Rectal smooth muscle tissue (tissue), 1 donor: ENCODE results near the gene ACYP2.

Experiments used
- H3K27ac ChIP-seq: one replicate; pipeline ENCODE4 v1.7.0; 2013; ENCODE audit warnings: low read depth, low read length, inconsistent platforms
- H3K27me3 ChIP-seq: one replicate; pipeline ENCODE4 v1.7.0; 2013; ENCODE audit warnings: low read length; ENCODE audit not compliant: control insufficient read depth, insufficient read depth
- H3K36me3 ChIP-seq: one replicate; pipeline ENCODE4 v1.7.0; 2013; ENCODE audit warnings: low read length; ENCODE audit not compliant: control insufficient read depth, insufficient read depth
- H3K4me1 ChIP-seq: one replicate; pipeline ENCODE4 v1.7.0; 2013; ENCODE audit warnings: low read length; ENCODE audit not compliant: control insufficient read depth, insufficient read depth
- H3K4me3 ChIP-seq: one replicate; pipeline ENCODE4 v1.7.0; 2013; ENCODE audit warnings: low read length
- H3K9ac ChIP-seq: one replicate; pipeline ENCODE4 v1.7.0; 2013; ENCODE audit warnings: low read length

Gene ACYP2

GRCh38 chr2:54185105-54185504, 69.7 kb downstream of the ACYP2 start:
- no peak overlapping the region for H3K4me3 ChIP-seq
- no peaks in the 10 kb centered on the region for H3K27me3 ChIP-seq
- H3K27ac ChIP-seq: no peak overlapping the region
- no peaks in the 10 kb centered on the region for H3K36me3 ChIP-seq
- H3K4me1 ChIP-seq: no peaks in the 10 kb centered on the region
- no peak overlapping the region for H3K9ac ChIP-seq

- Histone ChIP-seq H3K4me1 (no peaks in the 10 kb centered on the region), H3K27me3 (no peaks in the 10 kb centered on the region), H3K4me3 (no peak overlapping the region), H3K9ac (no peak overlapping the region), H3K36me3 (no peaks in the 10 kb centered on the region), H3K27ac (no peak overlapping the region)
These were observed 71.9 kb downstream of the ACYP2 start for GRCh38 chr2:54187331-54187730.

DNA sequence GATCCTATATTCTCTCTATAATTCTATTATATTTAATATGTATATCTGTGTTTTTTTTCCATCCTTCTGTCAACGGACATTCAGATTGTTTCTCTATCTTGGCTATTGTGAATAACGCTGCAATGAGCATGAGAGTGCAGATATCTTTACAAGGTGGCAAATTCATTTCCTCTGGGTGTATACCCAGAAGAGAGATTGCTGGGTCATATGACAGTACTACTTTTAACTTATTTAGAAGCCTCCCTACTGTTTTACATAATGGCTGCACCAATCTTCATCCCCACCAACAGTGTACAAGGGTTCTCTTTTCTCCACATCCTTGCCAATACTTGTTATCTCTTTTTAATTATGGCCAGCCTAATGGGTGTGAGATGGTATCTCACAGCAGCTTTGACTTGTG, 74.1 kb downstream of the ACYP2 start:
- Histone ChIP-seq H3K9ac (no peak overlapping the region), H3K36me3 (no peaks in the 10 kb centered on the region), H3K4me3 (no peak overlapping the region), H3K27me3 (no peaks in the 10 kb centered on the region), H3K27ac (no peak overlapping the region), H3K4me1 (no peaks in the 10 kb centered on the region)

GRCh38 chr2:54191361-54192135, 76.1 kb downstream of the ACYP2 start:
- no peaks in the 10 kb centered on the region for H3K36me3 ChIP-seq

DNA sequence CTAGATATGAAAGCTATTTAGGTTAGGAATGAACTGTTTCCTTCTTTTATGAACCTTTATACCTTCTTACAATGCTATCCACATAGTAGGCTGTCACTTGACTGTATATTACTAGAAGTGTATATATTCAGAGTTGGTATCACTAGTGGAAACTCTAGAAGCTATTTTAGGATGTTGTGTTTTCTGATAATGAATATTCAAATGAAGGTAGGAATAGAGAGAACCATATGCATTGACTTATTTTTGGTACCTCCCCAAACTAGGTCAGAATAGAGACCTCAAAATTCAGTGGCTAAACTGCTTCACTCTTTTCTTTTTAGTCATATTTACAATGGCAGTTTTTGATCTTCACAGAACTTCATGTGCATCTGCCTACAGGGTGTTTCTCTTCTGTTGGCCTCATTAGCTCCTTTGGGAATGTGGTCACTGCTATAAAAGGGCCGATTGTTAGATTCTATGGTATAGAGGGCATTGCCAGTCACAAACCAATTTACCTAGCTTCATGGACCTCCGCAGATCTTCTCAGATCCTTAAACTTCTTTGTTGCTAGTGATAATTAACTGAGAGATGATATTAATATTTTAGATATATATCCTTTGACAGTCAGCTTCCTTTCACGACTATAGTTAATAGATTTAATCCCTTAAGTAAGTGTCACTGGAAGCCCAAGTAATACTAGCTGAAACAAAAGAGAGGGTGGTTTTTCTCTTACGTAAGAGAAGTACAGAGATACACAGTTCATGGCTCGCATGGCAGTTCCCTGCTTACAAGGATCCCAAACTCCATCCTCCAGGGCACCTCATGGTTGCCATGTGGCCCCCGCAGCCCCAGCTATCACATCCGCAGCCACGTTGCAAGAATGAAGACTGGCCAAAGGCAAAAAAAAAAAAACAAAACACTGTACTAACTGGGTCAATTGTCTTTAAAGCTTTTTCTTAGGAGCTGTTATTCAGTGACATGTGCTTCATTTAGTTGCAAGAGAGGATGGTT, 79.6 kb downstream of the ACYP2 start:
- Histone ChIP-seq H3K27me3 (no peaks in the 10 kb centered on the region), H3K9ac (no peak overlapping the region), H3K4me1 (no peaks in the 10 kb centered on the region), H3K27ac (no peak overlapping the region), H3K36me3 (no peaks in the 10 kb centered on the region), H3K4me3 (no peak overlapping the region)

More at GRCh38 chr2:54191361-54192135, 76.1 kb downstream of the ACYP2 start:
- Histone ChIP-seq H3K9ac (no peak overlapping the region), H3K4me3 (no peak overlapping the region), H3K27ac (no peak overlapping the region), H3K27me3 (no peaks in the 10 kb centered on the region), H3K4me1 (no peaks in the 10 kb centered on the region)

DNA sequence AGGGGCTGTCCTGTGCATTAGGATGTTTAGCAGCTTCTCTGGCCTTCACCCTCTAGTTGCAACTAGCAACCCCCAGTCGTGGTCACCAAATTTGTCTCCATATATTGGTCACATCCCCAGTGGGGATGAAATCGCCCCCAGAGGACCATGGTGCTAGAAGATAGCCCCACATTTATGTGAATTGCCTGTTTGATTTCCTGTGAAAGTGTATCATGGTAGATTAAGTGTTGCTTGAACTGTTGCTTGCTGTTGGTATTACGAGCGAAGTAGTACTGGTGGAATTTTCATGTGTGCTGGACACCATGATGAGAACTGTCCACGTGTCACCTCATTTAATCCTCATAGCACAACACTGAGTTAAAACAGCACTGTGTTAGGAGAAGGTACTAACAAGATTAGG, 81.2 kb downstream of the ACYP2 start:
- Histone ChIP-seq H3K9ac (no peak overlapping the region), H3K36me3 (no peaks in the 10 kb centered on the region), H3K4me3 (no peak overlapping the region), H3K27ac (no peak overlapping the region), H3K4me1 (no peaks in the 10 kb centered on the region), H3K27me3 (no peaks in the 10 kb centered on the region)

GRCh38 chr2:54204476-54204875, 89.1 kb downstream of the ACYP2 start:
- no peak overlapping the region for H3K4me3 ChIP-seq
- H3K9ac ChIP-seq: no peak overlapping the region
- H3K27me3 ChIP-seq: no peaks in the 10 kb centered on the region
- no peak overlapping the region for H3K27ac ChIP-seq
- H3K4me1 ChIP-seq: no peaks in the 10 kb centered on the region
- no peaks in the 10 kb centered on the region for H3K36me3 ChIP-seq

- Histone ChIP-seq H3K4me1 (no peaks in the 10 kb centered on the region), H3K27me3 (no peaks in the 10 kb centered on the region), H3K4me3 (no peak overlapping the region), H3K36me3 (no peaks in the 10 kb centered on the region), H3K9ac (no peak overlapping the region), H3K27ac (no peak overlapping the region)
These were observed 91.2 kb downstream of the ACYP2 start for GRCh38 chr2:54206596-54206995.

GRCh38 chr2:54207666-54208195, 92.3 kb downstream of the ACYP2 start:
- Histone ChIP-seq H3K9ac (no peak overlapping the region), H3K27me3 (no peaks in the 10 kb centered on the region), H3K4me1 (peaks cover 3% of the 10 kb centered on the region), H3K4me3 (no peak overlapping the region), H3K36me3 (no peaks in the 10 kb centered on the region), H3K27ac (no peak overlapping the region)

DNA sequence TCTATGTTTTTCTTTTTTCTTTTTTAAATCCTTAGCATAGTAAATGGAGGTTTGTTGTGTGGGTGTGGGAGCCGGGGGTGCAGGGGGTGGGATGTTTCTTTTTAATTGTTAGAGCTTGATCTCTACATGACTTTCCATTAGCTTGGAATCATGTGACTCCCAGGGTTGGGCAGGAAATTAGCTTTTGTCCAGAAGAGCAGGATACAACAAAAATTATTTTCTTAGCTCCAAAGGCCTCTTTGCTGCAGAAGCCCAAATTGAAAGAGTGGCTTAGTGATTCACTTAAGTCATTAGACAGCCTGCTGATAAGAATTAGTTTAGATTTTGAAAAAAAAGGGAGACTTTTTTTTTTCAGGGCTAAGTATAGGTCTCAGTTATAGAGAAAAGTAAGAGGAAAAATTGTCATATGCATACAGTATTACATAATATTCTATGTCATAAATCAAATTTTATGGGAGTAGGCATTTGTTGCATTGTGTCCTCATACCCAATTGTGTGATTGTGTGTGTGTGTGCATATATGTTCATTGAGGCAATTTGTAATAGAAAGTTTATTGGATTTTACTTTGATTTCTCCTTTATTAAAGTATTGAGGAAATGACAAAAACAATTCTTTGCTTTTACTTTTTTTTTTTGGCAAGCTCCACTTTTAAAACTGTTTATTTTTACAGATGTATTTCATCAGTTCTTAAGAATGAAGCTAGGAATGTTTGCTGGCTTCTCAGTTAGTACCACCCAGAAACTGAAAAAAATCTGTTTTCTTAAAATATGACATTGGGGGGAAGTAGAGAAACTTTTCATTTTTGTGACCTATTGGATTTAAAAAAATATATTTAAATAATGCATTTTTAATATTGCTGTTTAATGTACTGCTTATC, 93.2 kb downstream of the ACYP2 start:
- no peaks in the 10 kb centered on the region for H3K27me3 ChIP-seq
- no peaks in the 10 kb centered on the region for H3K36me3 ChIP-seq
- H3K4me1 ChIP-seq: peaks cover 3% of the 10 kb centered on the region
- no peak overlapping the region for H3K27ac ChIP-seq
- no peak overlapping the region for H3K4me3 ChIP-seq
- no peak overlapping the region for H3K9ac ChIP-seq

DNA sequence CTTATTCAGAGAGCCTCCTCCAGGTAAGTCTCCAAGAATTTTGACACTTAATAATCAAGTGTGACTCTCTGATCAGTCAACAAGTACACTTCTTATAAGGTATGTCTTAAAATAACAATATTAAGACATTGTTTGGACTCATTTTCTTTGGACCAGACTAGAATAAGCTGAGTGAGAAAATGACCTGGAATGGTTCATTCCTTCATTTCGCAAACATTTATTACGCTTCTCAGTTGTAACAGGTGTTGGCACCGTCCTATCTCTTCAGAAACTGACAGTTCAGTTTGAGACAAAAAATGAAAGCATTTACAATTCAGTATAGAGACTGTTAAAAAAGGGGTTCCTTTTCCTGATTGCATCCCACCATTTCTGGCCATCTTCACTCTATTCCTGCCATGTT, 94.0 kb downstream of the ACYP2 start:
- no peaks in the 10 kb centered on the region for H3K36me3 ChIP-seq
- no peak overlapping the region for H3K27ac ChIP-seq
- no peak overlapping the region for H3K9ac ChIP-seq
- no peaks in the 10 kb centered on the region for H3K27me3 ChIP-seq
- peaks cover 3% of the 10 kb centered on the region for H3K4me1 ChIP-seq
- no peak overlapping the region for H3K4me3 ChIP-seq

GRCh38 chr2:54212456-54212855, 97.0 kb downstream of the ACYP2 start:
- H3K9ac ChIP-seq: no peak overlapping the region
- H3K27ac ChIP-seq: no peak overlapping the region
- H3K4me3 ChIP-seq: no peak overlapping the region
- no peaks in the 10 kb centered on the region for H3K36me3 ChIP-seq
- no peaks in the 10 kb centered on the region for H3K27me3 ChIP-seq
- peaks cover 3% of the 10 kb centered on the region for H3K4me1 ChIP-seq
